ENCODE measurements around the gene CHMP3.

GRCh38 chr2:86466306-86466705 is 96.9 kb downstream of the CHMP3 start:
- TF ChIP-seq POLR2A (IDR thresholded peaks at IDR 0.05) (no peak), CTCF (IDR thresholded peaks at IDR 0.05) (no peak)

Measured in body of pancreas (tissue), 4 donors.